ENCODE measurements around the gene TMEM256. TPM values are rescaled to one million over a fixed set of nuclear protein-coding genes. Genes with fewer than 3 reads are reported as not detected.
A peak's percentile ranks its signal among the peaks of the same experiment; 100 is the strongest.

The TMEM256 gene
- total RNA-seq = 10 to 100 TPM; 47.5 to 56.1 TPM

DNA sequence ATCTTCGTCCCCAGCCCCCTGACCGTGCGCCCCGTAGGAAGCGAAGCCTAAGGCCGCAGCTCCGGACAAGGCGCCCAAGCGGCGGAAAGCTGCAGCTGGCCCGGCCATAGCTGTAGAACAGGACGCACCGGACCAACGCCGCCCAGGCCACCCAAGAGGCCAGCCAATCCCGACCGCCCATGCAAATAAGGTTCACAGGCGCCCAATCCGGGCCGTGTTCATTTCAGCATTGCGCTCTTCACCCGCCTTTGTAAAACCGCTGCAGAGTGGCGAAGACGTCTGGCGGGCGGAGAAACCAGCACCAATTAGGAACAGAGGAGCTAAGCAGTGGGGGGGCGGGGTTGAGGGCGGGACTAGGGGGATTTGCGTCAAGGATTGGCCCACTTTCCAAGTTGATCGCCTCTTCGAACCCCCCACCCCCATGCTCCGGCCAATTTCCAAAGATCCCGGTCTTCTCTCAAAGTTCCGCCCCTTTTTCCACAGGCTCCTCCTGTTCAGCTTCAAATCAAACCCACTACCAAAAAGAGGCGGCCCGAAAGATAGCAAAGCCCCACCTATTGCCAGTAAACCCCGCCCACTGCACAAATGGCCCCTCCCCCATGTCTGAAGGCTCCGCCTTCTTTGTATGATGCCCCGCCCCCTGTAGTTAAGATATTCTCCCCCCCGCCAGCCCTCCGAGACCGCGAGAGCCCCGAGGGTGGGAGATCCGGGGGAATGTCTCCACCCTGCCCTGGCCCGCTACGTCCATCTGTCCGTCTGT lies at the start of gene TMEM256:
Gene TMEM256, minus strand, starts transcription at position 121 of the 760 bp plus-strand sequence. Its CDS starts 13 bp downstream, at position 108.
- H3K4me1 Mint-ChIP-seq = peaks cover 15% of the 10 kb centered on the region
- no peaks in the 10 kb centered on the region for H3K36me3 Mint-ChIP-seq
- no peaks in the 10 kb centered on the region for H3K9me3 Mint-ChIP-seq (ENCODE audit: low read depth)
- H3K27me3 Mint-ChIP-seq = peaks cover 9% of the 10 kb centered on the region
- CTCF ChIA-PET = interaction anchor here (0.6 to 4.0 kb wide), 11 partner anchors 11 to 283 kb away, joined by 3 to 34 read pairs (median 3); partner anchors contain the start of genes TMEM102 and TP53
- peak; percentile 94 for ATAC-seq
- H3K4me3 Mint-ChIP-seq = peak within 1 kb of the TSS; percentile 88
- peak within 1 kb of the TSS; percentile 95 for H3K27ac Mint-ChIP-seq
- peak; percentile 99 for DNase-seq

DNA sequence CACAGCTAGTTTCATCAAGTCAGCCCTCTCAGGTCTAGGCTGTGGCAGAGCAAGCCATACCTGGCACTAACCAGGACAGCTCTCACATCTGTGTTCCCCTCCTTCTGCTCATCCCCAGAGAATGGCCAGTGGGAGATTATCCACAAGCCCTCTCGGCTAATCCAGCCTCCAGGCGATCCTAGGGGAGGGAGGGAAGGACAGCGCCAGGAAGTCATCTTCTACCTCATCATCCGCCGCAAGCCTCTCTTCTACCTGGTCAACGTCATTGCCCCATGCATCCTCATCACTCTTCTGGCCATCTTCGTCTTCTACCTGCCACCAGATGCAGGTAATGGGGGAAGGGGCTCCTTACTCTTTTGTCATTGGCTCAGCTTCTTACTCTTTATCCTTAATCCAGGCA lies 44.6 kb upstream of the TMEM256 start:
- no peak for DNase-seq
- no peak for ATAC-seq
- H3K27me3 Mint-ChIP-seq = peaks cover 38% of the 10 kb centered on the region
- H3K9me3 Mint-ChIP-seq (ENCODE audit: low read depth) = no peaks in the 10 kb centered on the region
- H3K4me3 Mint-ChIP-seq = no peak overlapping the region
- H3K4me1 Mint-ChIP-seq = peaks cover 14% of the 10 kb centered on the region
- CTCF ChIA-PET = interaction anchor here (1.3 kb wide), 1 partner anchor 12 kb away, joined by 3 read pairs; no protein-coding TSS in a partner anchor
- H3K27ac Mint-ChIP-seq = no peak overlapping the region
- no peaks in the 10 kb centered on the region for H3K36me3 Mint-ChIP-seq

DNA sequence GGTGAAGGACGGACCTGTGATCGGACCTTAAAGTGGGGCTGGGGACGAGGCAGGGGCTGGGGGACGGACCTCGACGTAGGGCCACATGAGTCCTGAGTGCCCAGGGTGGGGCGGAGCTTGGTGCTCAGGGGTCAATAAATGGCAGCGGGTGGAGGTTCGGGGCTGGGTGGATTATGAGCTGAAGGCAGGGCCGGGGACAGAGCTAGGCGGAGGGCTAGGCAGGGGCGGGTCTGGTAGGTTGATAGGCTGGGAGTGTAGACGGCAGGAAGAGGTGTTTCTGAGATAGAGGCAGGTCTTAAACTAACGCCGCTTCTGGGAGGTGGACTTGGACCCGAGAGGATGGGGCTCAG lies 41.7 kb upstream of the TMEM256 start:
- Mint-ChIP-seq H3K36me3 (no peaks in the 10 kb centered on the region), H3K27me3 (peaks cover 53% of the 10 kb centered on the region), H3K4me1 (peaks cover 17% of the 10 kb centered on the region), H3K4me3 (peak overlapping the region; percentile 60), H3K27ac (no peak overlapping the region), H3K9me3 (ENCODE audit: low read depth) (no peaks in the 10 kb centered on the region)
- ATAC-seq = peak; percentile 80
- DNase-seq = peak; percentile 58
- CTCF ChIA-PET = interaction anchor here (0.5 to 5.0 kb wide), 8 partner anchors 9 to 203 kb away, joined by 3 to 32 read pairs (median 4); partner anchors contain the start of genes SPEM1 and TMEM102

DNA sequence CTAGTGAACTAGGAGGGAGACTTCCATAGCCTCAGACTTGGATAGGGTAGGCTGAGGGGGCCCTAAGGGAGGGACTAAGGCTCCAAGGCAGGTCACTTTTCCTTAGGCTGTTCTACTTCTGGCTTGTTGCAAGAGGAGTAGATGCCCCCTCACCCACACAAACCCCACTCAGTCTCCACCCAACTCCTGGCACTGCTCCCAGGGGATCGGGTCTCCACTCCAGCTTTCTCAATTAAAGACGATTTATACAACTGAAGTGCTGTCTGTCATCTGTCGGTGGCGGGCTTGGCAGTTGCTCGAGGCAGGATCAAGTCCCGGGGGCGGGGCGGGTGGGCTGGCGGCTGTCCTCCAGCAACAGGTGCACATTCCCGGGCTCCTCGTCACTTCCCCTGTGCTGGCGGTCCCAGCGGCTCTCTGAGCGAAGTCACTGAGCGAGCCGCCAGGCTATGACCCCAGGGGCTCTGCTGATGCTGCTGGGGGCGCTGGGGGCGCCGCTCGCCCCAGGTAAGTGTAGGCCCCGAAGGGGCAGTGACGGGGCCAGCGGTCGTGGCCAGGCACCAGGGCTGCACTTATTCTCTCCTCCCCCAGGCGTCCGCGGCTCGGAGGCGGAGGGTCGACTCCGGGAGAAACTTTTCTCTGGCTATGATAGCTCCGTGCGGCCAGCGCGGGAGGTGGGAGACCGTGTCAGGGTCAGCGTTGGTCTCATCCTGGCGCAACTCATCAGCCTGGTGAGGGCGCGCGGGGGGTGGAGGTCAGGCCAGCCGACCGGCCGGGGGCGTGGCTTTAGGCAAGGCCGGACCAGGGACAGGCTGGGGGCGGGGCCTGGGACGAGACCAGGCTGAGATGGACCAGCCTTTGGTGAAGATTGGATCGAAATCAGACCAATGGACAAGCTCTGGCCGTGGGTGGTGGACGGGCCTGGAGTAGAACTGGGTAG lies 41.1 kb upstream of the TMEM256 start, which contains the start of gene CHRNB1:
Gene CHRNB1, plus strand, starts transcription at position 380 of the 937 bp plus-strand sequence. Its CDS starts 67 bp downstream, at position 447.
- DNase-seq (no peak), ATAC-seq (peak; percentile 40)
- no peaks in the 10 kb centered on the region for H3K9me3 Mint-ChIP-seq (ENCODE audit: low read depth)
- CTCF ChIA-PET = interaction anchor here (0.5 to 5.0 kb wide), 12 partner anchors 9 to 202 kb away, joined by 3 to 32 read pairs (median 4); partner anchors contain the start of genes ACAP1, SENP3, SPEM1 and TMEM102
- no peaks in the 10 kb centered on the region for H3K36me3 Mint-ChIP-seq
- peaks cover 22% of the 10 kb centered on the region for H3K4me1 Mint-ChIP-seq
- H3K27me3 Mint-ChIP-seq = peaks cover 59% of the 10 kb centered on the region
- H3K27ac Mint-ChIP-seq = no peak within 1 kb of the TSS
- peak within 1 kb of the TSS; percentile 60 for H3K4me3 Mint-ChIP-seq

DNA sequence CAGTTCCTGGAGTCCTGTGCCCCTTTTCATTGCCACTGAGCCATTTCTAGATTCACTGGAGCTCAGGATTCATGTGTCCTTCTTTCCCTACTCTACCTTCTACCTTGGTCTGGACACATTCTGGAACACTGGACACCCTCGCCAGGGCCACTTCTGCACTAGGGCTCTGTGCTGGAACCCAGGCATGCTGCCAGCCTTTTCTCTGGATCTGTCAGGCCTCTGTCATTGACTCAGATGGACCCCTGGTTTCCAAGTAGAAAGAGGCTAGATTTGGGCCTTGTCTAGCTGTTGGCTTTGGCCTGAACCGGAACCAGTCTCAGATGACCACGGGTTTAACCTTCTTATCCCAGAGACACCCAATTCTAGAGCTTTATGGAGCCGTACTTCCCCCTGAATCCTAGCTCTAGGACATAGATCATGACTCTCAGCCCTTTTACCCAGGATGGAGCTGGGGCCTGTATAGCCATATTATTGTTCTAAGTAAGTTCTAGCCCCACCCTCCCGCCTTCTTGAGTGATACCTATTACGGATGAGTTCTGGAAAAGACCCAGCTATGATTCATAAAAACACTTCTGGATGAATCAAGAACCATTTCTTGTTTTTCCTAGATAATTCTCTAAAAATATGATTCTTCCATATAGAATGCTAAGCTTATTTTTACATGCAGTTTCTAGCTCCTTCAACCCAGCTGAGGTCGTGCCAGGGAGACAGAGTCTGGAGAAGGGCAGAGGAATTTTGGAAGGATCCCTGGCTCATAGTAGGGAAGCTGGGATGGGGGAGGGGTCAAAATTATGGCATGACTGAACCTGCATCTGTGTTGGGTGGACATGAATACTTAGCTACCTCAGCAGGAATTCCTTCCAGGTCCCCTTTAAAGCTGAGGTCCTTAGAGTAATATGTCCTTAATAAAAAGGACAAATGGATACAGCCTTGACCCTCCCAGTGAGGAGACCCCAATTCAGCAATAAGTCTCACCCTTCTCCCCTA lies 39.9 kb upstream of the TMEM256 start:
- Mint-ChIP-seq H3K27me3 (peaks cover 64% of the 10 kb centered on the region), H3K9me3 (ENCODE audit: low read depth) (no peaks in the 10 kb centered on the region), H3K4me1 (peaks cover 28% of the 10 kb centered on the region), H3K4me3 (no peak overlapping the region), H3K27ac (no peak overlapping the region), H3K36me3 (peaks cover 3% of the 10 kb centered on the region)
- ATAC-seq (no peak), DNase-seq (no peak)
- CTCF ChIA-PET = interaction anchor here (1.0 to 5.0 kb wide), 7 partner anchors 8 to 117 kb away, joined by 3 to 32 read pairs (median 5); partner anchors contain the start of genes ACAP1, SENP3, TMEM102 and TMEM256

DNA sequence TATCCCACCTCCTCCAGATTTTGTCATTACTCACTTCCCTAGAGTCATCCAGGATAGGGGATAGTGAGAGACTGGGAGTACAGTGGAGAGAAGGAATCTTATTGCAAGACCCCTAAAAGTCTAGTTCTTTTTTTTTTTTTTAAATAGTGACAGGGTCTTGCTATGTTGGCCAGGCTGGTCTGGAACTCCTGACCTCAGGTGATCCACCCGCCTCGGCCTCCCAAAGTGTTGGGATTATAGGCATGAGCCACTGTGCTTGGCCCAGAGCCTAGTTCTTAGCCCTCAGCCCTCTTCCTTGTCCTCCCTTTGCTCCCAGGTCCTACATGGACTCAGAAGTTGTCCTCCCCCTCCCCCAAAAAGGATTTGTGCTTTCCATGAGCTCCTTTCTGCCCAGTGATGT lies 38.2 kb upstream of the TMEM256 start:
- Mint-ChIP-seq H3K36me3 (peaks cover 11% of the 10 kb centered on the region), H3K27me3 (peaks cover 65% of the 10 kb centered on the region), H3K4me3 (no peak overlapping the region), H3K4me1 (peaks cover 42% of the 10 kb centered on the region), H3K9me3 (ENCODE audit: low read depth) (no peaks in the 10 kb centered on the region), H3K27ac (no peak overlapping the region)
- no peak for DNase-seq
- CTCF ChIA-PET = interaction anchor here (0.9 to 2.7 kb wide), 6 partner anchors 13 to 245 kb away, joined by 3 to 13 read pairs (median 8); partner anchors contain the start of genes SENP3 and TP53
- ATAC-seq = no peak

DNA sequence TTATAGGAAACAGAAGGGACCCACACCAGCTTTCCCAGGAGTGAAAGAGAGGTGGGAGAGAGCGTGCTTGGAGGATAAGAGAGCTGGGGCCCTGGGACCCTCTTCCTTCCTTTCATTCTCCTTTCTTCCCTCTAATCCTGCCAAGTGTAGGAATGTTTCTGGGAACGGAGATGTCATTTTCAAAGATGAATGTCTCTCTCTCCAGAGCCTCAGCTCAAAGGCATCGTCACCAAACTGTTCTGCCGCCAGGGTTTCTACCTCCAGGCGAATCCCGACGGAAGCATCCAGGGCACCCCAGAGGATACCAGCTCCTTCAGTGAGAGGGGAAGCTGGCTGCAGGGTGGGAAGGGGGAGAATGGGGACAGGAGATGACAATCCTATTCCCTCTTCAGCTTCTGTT lies 37.4 kb upstream of the TMEM256 start:
- Mint-ChIP-seq H3K27me3 (peaks cover 57% of the 10 kb centered on the region), H3K4me3 (no peak overlapping the region), H3K36me3 (peaks cover 11% of the 10 kb centered on the region), H3K9me3 (ENCODE audit: low read depth) (no peaks in the 10 kb centered on the region), H3K4me1 (peaks cover 50% of the 10 kb centered on the region), H3K27ac (no peak overlapping the region)
- DNase-seq (no peak), ATAC-seq (no peak)
- CTCF ChIA-PET = interaction anchor here (0.8 to 2.7 kb wide), 7 partner anchors 14 to 246 kb away, joined by 4 to 13 read pairs (median 9); partner anchors contain the start of genes FXR2, SENP3 and TP53

DNA sequence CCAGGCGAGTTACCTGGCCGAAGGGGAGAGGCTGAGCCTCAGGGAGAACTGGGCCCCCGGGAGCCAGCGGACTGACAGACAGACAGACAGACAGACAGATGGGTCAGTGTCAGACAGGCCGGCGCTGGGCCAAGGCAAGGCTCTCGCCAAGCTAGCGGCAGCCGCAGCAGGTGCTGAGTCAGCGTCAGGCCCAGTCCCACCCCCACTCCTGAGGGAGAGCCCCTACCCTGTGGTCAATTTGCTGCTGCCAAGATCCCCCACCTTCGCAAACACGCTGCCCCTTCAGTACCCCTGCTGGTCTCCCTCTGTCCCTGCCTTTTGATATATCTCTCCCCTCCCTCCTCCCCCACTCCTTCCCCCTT lies 36.9 kb upstream of the TMEM256 start:
- Mint-ChIP-seq H3K9me3 (ENCODE audit: low read depth) (no peaks in the 10 kb centered on the region), H3K36me3 (peaks cover 11% of the 10 kb centered on the region), H3K4me1 (peaks cover 51% of the 10 kb centered on the region), H3K4me3 (peak overlapping the region; percentile 78), H3K27me3 (peaks cover 53% of the 10 kb centered on the region), H3K27ac (no peak overlapping the region)
- CTCF ChIA-PET = interaction anchor here (0.8 to 2.7 kb wide), 10 partner anchors 14 to 247 kb away, joined by 3 to 13 read pairs (median 6); partner anchors contain the start of genes FXR2, SENP3 and TP53
- ATAC-seq (no peak), DNase-seq (peak; percentile 46)

DNA sequence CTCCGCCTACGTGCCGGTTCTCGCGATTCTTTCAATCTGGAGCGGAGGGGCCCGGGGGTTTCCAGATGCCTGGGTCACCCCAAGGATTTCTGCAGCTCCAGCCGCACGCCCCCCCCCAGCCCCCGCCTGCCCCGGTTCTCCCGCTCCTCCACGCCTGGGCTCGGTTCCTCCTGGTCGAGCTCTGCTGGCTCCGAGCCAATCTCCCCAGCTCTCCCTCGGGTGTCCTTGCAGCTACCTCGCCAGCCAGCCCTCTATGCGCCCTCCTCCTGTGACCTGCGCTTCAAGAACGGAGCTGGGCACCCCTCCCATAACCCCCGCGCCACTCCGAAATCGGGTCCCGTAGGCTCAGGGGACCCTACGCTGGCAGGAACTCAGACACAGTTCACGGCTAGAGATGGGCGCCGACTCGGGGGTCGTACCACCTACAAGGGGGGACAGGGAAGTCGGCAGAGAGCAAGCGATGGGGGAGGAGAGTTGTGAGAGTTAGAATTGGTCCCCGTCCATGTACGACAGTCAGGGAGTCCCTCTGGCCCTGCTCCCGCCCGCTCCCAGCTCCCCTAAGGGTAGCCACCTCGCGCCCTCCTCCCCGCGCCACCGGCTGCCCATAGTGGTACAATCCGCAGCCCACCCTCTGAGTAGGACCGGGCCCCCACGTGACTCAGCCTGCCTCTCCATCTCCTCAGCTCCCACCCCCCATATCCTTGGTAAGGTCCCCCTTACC lies 36.4 kb upstream of the TMEM256 start:
- H3K36me3 Mint-ChIP-seq = peaks cover 11% of the 10 kb centered on the region
- peaks cover 49% of the 10 kb centered on the region for H3K4me1 Mint-ChIP-seq
- H3K27ac Mint-ChIP-seq = peak overlapping the region; percentile 43
- peak overlapping the region; percentile 78 for H3K4me3 Mint-ChIP-seq
- CTCF ChIA-PET = interaction anchor here (0.8 to 2.7 kb wide), 12 partner anchors 15 to 246 kb away, joined by 3 to 12 read pairs (median 4); partner anchors contain the start of genes PLSCR3, SENP3 and TP53
- H3K9me3 Mint-ChIP-seq (ENCODE audit: low read depth) = no peaks in the 10 kb centered on the region
- H3K27me3 Mint-ChIP-seq = peaks cover 47% of the 10 kb centered on the region
- DNase-seq (peak; percentile 69), ATAC-seq (no peak)

DNA sequence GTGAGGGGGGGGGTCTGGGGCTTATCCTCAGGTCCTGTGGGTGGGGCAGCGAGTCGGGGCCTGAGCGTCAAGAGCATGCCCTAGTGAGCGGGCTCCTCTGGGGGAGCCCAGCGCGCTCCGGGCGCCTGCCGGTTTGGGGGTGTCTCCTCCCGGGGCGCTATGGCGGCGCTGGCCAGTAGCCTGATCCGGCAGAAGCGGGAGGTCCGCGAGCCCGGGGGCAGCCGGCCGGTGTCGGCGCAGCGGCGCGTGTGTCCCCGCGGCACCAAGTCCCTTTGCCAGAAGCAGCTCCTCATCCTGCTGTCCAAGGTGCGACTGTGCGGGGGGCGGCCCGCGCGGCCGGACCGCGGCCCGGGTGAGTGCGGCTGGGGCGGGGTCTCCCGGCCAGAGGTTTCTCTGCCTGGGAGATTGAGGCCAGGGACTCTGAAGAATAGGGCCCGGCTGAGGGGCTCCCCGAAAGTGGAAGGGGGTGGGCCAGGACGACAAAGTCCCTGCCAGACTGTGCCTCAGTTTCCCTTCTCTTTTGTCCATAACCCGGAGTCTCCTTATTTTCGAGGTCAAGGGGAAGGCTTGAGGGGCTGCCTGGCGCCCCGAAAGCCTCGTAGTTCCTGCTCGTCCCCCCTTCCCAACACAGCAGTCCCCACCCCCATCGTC lies 35.7 kb upstream of the TMEM256 start, which contains the start of gene FGF11:
Gene FGF11, plus strand, starts transcription at position 51 of the 651 bp plus-strand sequence. Its CDS starts 109 bp downstream, at position 160.
- no peak for DNase-seq
- Mint-ChIP-seq H3K27me3 (peaks cover 42% of the 10 kb centered on the region), H3K9me3 (ENCODE audit: low read depth) (no peaks in the 10 kb centered on the region), H3K36me3 (peaks cover 11% of the 10 kb centered on the region), H3K4me1 (peaks cover 48% of the 10 kb centered on the region), H3K27ac (peak within 1 kb of the TSS; percentile 47), H3K4me3 (peak within 1 kb of the TSS; percentile 78)
- CTCF ChIA-PET = interaction anchor here (0.8 to 5.0 kb wide), 12 partner anchors 16 to 247 kb away, joined by 3 to 41 read pairs (median 4); partner anchors contain the start of genes PLSCR3, SENP3 and TP53
- ATAC-seq = no peak
